CD8-positive, alpha-beta memory T cell (primary cell): ENCODE results near the gene TRMT5. TPM values are rescaled to one million over a fixed set of nuclear protein-coding genes. Genes with fewer than 3 reads are reported as not detected.

Experiments used
- CTCF ChIA-PET: fragments of 350-600 bp; sonication (Branson Sonifier 250); formaldehyde crosslinking; loops from one replicate; lab custom pipeline; 2021; ENCODE audit warnings: antibody characterized with exemption; lab: Charles Lee
- POLR2A ChIA-PET: fragments of 350-600 bp; sonication (Branson Sonifier 250); formaldehyde crosslinking; loops from one replicate; lab custom pipeline; 2021; ENCODE audit warnings: antibody characterized with exemption; lab: Charles Lee
- DNase-seq, 5 donors: peaks; one replicate each; pipeline versions ENCODE4 v3.0.0 to v3.0.0-alpha.2; 2020 to 2022; ENCODE audit warnings: mixed read lengths in 1 of 5
- H3K27ac ChIP-seq: one replicate; pipeline ENCODE4 v1.7.0; 2013; ENCODE audit warnings: low read depth, mild to moderate bottlenecking, low read length, moderate library complexity
- H3K27me3 ChIP-seq: 2 replicates; pipeline ENCODE4 v1.7.0; 2013; ENCODE audit warnings: low read length, mild to moderate bottlenecking; ENCODE audit not compliant: insufficient read depth, poor library complexity, severe bottlenecking
- H3K36me3 ChIP-seq: 2 replicates; pipeline ENCODE4 v1.7.0; 2013; ENCODE audit warnings: mild to moderate bottlenecking, low read length, moderate library complexity; ENCODE audit not compliant: insufficient read depth
- H3K4me1 ChIP-seq: 2 replicates; pipeline ENCODE4 v1.7.0; 2013; ENCODE audit warnings: mild to moderate bottlenecking, low read length, moderate library complexity; ENCODE audit not compliant: insufficient read depth
- H3K4me3 ChIP-seq: 2 replicates; pipeline ENCODE4 v1.7.0; 2013; ENCODE audit warnings: mild to moderate bottlenecking, low read length
- H3K9me3 ChIP-seq: 2 replicates; pipeline ENCODE4 v1.7.0; 2013; ENCODE audit warnings: mild to moderate bottlenecking, low read length
- H3K27ac Mint-ChIP-seq, 8 donors: one replicate each; pipeline ENCODE4 v1.8.0; 2020 to 2021; ENCODE audit warnings: mixed read lengths in 8 of 8, mild to moderate bottlenecking in 6 of 8, inconsistent platforms in 3 of 8, moderate library complexity in 3 of 8
- H3K27me3 Mint-ChIP-seq, 2 donors: one replicate each; pipeline ENCODE4 v1.8.0; 2020 to 2021; ENCODE audit warnings: mixed read lengths in 2 of 2, mild to moderate bottlenecking in 1 of 2, moderate library complexity in 1 of 2
- H3K36me3 Mint-ChIP-seq, 3 donors: one replicate each; pipeline ENCODE4 v1.8.0; 2020 to 2021; ENCODE audit warnings: mixed read lengths in 3 of 3, inconsistent platforms in 1 of 3, mild to moderate bottlenecking in 1 of 3
- H3K4me1 Mint-ChIP-seq, 3 donors: one replicate each; pipeline ENCODE4 v1.8.0; 2020 to 2021; ENCODE audit warnings: mixed read lengths in 3 of 3, inconsistent platforms in 1 of 3, mild to moderate bottlenecking in 1 of 3
- H3K4me3 Mint-ChIP-seq, 7 donors: one replicate each; pipeline ENCODE4 v1.8.0; 2020 to 2021; ENCODE audit warnings: mixed read lengths in 7 of 7, mild to moderate bottlenecking in 6 of 7, moderate library complexity in 4 of 7, inconsistent platforms in 2 of 7
- H3K9me3 Mint-ChIP-seq, 5 donors: one replicate each; pipeline ENCODE4 v1.8.0; 2020 to 2022; ENCODE audit warnings: mixed read lengths in 5 of 5, mild to moderate bottlenecking in 3 of 5, moderate library complexity in 2 of 5, inconsistent platforms in 1 of 5
- polyA plus RNA-seq: library from polyadenylated mRNA; unstranded; fragments of 300-500 nt; fragmentation: Illumina TruSeq; gene quantifications from one replicate; pipeline ENCODE4 v1.2.3, GENCODE V29; 2021
- total RNA-seq, 2 experiments: library from RNA; stranded (reverse); gene quantifications; one replicate each; pipeline ENCODE4 v1.2.3, GENCODE V29; 2021

Gene TRMT5
- total and polyA plus RNA-seq, 3 experiments from 2014 or later, result 4.5 to 19.1 (median 18.1) TPM

- H3K4me3 Mint-ChIP-seq, result no peak overlapping the region
- H3K36me3 Mint-ChIP-seq, result peaks cover 0 to 25% (median 12%) of the 10 kb centered on the region in 3 donors
- no peaks in the 10 kb centered on the region for H3K9me3 Mint-ChIP-seq
- Histone ChIP-seq H3K9me3 (no peaks in the 10 kb centered on the region), H3K27me3 (no peaks in the 10 kb centered on the region), H3K4me1 (no peaks in the 10 kb centered on the region), H3K4me3 (no peak overlapping the region), H3K27ac (no peak overlapping the region), H3K36me3 (no peaks in the 10 kb centered on the region)
- peak overlapping the region in 1 of 8 donors; percentile 33 for H3K27ac Mint-ChIP-seq
- ChIA-PET CTCF (no interaction called here), POLR2A (no interaction called here)
- no peaks in the 10 kb centered on the region for H3K27me3 Mint-ChIP-seq
- DNase-seq, result no peak
- peaks cover 2 to 19% (median 13%) of the 10 kb centered on the region in 3 donors for H3K4me1 Mint-ChIP-seq
Measured at GRCh38 chr14:60972295-60972694, 8.6 kb downstream of the TRMT5 start.

DNA sequence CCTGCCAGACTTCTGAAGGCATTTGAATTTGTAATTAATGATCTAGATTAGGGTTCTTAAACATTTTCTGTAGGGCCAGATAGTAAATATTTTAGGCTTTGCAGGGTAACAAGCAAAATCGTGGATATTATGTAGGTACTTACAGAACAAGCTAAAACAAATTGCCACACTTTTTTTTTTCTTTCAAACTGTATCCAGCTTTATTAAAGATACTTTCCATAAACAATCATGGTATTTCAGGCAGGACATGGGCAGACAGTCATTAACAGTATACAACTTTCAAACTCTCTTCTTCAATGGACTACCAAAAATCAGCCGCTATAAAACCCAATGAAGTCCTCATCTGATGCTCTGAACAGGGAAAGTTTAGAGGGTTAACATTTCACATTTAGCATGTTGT lies 9.6 kb downstream of the TRMT5 start:
- ChIA-PET CTCF (interaction anchor here (0.6 kb wide), 1 partner anchor 307 kb away, joined by 3 read pairs; no protein-coding TSS in a partner anchor), POLR2A (no interaction called here)
- H3K4me3 Mint-ChIP-seq, result no peak overlapping the region
- H3K36me3 Mint-ChIP-seq, result peaks cover 0 to 25% (median 8%) of the 10 kb centered on the region in 3 donors
- H3K36me3 ChIP-seq, result no peaks in the 10 kb centered on the region
- no peak for DNase-seq
- H3K4me3 ChIP-seq, result no peak overlapping the region
- no peaks in the 10 kb centered on the region for H3K27me3 ChIP-seq
- no peaks in the 10 kb centered on the region for H3K9me3 Mint-ChIP-seq
- H3K27ac ChIP-seq, result no peak overlapping the region
- peaks cover 2 to 13% (median 6%) of the 10 kb centered on the region in 3 donors for H3K4me1 Mint-ChIP-seq
- no peaks in the 10 kb centered on the region for H3K27me3 Mint-ChIP-seq
- H3K9me3 ChIP-seq, result no peaks in the 10 kb centered on the region
- H3K4me1 ChIP-seq, result no peaks in the 10 kb centered on the region
- H3K27ac Mint-ChIP-seq, result peak overlapping the region in 1 of 8 donors; percentile 33

DNA sequence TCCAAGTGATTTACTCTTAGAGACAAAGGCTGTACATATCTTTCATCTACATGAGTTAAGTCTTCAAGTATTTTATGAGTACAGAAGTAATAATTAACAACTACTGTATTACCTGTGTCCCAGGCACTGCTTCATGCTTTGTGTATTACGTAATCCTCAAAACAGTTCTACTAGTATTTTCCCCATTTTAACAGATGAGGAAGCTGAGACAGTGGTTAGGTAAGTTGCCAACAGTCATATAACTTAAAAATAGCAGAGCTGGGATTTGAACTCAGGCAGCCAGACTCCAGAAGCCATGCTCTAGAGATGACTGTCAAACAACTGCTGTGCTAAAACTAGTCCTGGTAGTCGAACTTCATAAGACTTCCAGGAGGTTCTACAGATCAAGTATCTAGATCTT lies 10.7 kb downstream of the TRMT5 start:
- H3K4me3 Mint-ChIP-seq, result no peak overlapping the region
- Histone ChIP-seq H3K27ac (no peak overlapping the region), H3K9me3 (no peaks in the 10 kb centered on the region), H3K4me3 (no peak overlapping the region), H3K36me3 (no peaks in the 10 kb centered on the region), H3K27me3 (no peaks in the 10 kb centered on the region), H3K4me1 (no peaks in the 10 kb centered on the region)
- ChIA-PET CTCF (no interaction called here), POLR2A (no interaction called here)
- H3K9me3 Mint-ChIP-seq, result no peaks in the 10 kb centered on the region
- peaks cover 0 to 22% (median 8%) of the 10 kb centered on the region in 3 donors for H3K36me3 Mint-ChIP-seq
- peaks cover 0 to 2% (median 1%) of the 10 kb centered on the region in 3 donors for H3K4me1 Mint-ChIP-seq
- no peak overlapping the region for H3K27ac Mint-ChIP-seq
- DNase-seq, result no peak
- H3K27me3 Mint-ChIP-seq, result no peaks in the 10 kb centered on the region

- H3K4me1 Mint-ChIP-seq, result no peaks in the 10 kb centered on the region
- no peaks in the 10 kb centered on the region for H3K27me3 ChIP-seq
- ChIA-PET POLR2A (no interaction called here), CTCF (no interaction called here)
- no peak overlapping the region for H3K27ac Mint-ChIP-seq
- H3K36me3 ChIP-seq, result no peaks in the 10 kb centered on the region
- no peaks in the 10 kb centered on the region for H3K9me3 Mint-ChIP-seq
- no peaks in the 10 kb centered on the region for H3K4me1 ChIP-seq
- no peak overlapping the region for H3K27ac ChIP-seq
- no peaks in the 10 kb centered on the region for H3K27me3 Mint-ChIP-seq
- H3K36me3 Mint-ChIP-seq, result peaks cover 0 to 16% (median 8%) of the 10 kb centered on the region in 3 donors
- H3K4me3 Mint-ChIP-seq, result no peak overlapping the region
- no peak for DNase-seq
- no peaks in the 10 kb centered on the region for H3K9me3 ChIP-seq
- no peak overlapping the region for H3K4me3 ChIP-seq
Measured at GRCh38 chr14:60968671-60969070, 12.2 kb downstream of the TRMT5 start.

DNA sequence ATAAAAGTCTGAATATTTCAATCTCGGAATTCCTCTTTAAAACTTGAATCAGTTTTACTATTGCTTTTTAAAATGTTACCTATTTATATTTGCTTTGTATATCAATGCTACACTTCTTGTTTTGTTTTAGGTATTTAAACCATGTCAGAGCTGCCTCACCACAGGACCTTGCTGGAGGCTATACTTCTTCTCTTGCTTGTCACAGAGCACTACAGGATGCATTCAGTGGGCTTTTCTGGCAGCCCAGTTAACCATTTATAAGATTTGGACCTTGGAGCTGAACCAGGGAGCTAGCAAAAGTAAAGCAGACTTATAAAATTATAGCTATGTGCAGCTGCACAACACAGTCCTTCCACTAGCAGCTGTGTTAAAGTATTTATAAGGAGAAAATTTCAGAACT lies 12.8 kb downstream of the TRMT5 start:
- Mint-ChIP-seq H3K9me3 (no peaks in the 10 kb centered on the region), H3K4me3 (no peak overlapping the region), H3K27me3 (no peaks in the 10 kb centered on the region), H3K36me3 (peaks cover 0 to 13% (median 6%) of the 10 kb centered on the region in 3 donors), H3K4me1 (no peaks in the 10 kb centered on the region), H3K27ac (no peak overlapping the region)
- Histone ChIP-seq H3K36me3 (no peaks in the 10 kb centered on the region), H3K27me3 (no peaks in the 10 kb centered on the region), H3K27ac (no peak overlapping the region), H3K4me1 (no peaks in the 10 kb centered on the region), H3K4me3 (no peak overlapping the region), H3K9me3 (no peaks in the 10 kb centered on the region)
- POLR2A ChIA-PET, result no interaction called here
- DNase-seq, result no peak
- CTCF ChIA-PET, result interaction anchor here (1.1 kb wide), 1 partner anchor 11 kb away, joined by 3 read pairs; no protein-coding TSS in a partner anchor

DNA sequence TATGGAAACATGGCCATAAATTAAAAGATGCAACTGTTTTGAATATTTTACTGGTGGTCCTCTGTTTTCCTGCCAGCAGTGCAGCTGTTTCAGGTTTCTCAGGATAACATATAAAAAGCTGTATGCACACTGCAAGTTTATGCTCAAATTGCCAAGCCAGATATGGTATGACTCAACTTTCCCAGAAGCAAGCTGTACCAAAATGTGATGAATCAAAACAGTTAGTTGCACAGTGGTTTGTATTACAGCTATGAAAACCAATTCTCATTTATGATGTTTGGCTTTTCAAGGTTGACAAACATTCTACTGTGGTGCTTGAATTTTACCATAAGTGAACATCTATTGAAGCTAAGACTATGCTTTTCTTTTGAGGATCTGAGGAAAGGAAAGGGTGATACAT lies 15.5 kb downstream of the TRMT5 start:
- no peaks in the 10 kb centered on the region for H3K36me3 ChIP-seq
- ChIA-PET CTCF (no interaction called here), POLR2A (no interaction called here)
- H3K4me3 ChIP-seq, result no peak overlapping the region
- no peaks in the 10 kb centered on the region for H3K4me1 ChIP-seq
- H3K27me3 ChIP-seq, result no peaks in the 10 kb centered on the region
- H3K9me3 ChIP-seq, result no peaks in the 10 kb centered on the region
- peaks cover 1 to 10% (median 1%) of the 10 kb centered on the region in 3 donors for H3K36me3 Mint-ChIP-seq
- H3K27me3 Mint-ChIP-seq, result peaks cover 0 to 1% of the 10 kb centered on the region in 2 donors
- H3K9me3 Mint-ChIP-seq, result peaks cover 0 to 3% (median under 1%) of the 10 kb centered on the region in 5 donors
- no peak overlapping the region for H3K27ac ChIP-seq
- no peaks in the 10 kb centered on the region for H3K4me1 Mint-ChIP-seq
- H3K4me3 Mint-ChIP-seq, result no peak overlapping the region
- no peak overlapping the region for H3K27ac Mint-ChIP-seq
- no peak for DNase-seq

DNA sequence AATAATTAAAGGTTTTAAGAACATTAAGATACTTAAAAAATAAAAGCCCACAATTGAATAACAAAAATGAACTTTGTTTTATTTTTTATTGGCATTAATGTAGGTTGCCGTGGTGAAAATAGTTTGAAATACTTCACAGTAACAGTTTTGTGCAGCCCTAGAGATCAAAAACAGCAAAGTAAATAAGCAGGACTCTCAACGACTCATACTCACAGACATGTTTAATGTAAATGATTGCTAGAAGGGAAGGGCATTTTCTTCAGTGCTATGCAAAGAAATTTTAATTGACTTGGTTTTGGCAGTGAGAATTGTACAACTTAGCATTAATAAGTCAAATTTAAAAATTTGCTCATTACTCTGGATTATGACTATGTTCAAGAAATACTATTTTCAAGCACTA lies 16.0 kb downstream of the TRMT5 start:
- peaks cover 2 to 15% (median 3%) of the 10 kb centered on the region in 3 donors for H3K36me3 Mint-ChIP-seq
- H3K9me3 Mint-ChIP-seq, result peaks cover 0 to 8% (median 4%) of the 10 kb centered on the region in 5 donors
- CTCF ChIA-PET, result no interaction called here
- no peak for DNase-seq
- no peak overlapping the region for H3K27ac Mint-ChIP-seq
- H3K27me3 Mint-ChIP-seq, result peaks cover 0 to 3% of the 10 kb centered on the region in 2 donors
- POLR2A ChIA-PET, result no interaction called here
- Histone ChIP-seq H3K27me3 (no peaks in the 10 kb centered on the region), H3K4me3 (no peak overlapping the region), H3K4me1 (no peaks in the 10 kb centered on the region), H3K36me3 (no peaks in the 10 kb centered on the region), H3K9me3 (no peaks in the 10 kb centered on the region), H3K27ac (no peak overlapping the region)
- H3K4me1 Mint-ChIP-seq, result no peaks in the 10 kb centered on the region
- H3K4me3 Mint-ChIP-seq, result no peak overlapping the region

DNA sequence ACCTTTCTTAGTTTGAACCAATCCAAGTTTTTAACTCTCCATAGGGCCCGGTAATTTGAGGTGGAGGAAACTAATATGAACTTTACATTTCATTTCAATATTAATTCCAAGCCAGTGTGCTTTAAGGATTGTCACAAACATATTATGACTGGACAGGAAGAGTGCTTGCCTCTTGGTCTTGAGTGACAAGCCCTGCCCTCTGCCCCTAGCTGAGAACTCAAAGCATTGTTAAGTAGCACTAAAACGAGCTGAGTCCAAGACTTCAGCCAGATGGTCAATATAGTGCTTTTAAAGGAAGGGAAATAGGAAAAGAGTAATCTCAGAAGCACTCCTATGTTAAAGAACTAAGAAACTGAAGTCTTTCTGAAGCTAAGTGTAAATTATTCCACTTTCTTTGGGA lies 17.1 kb downstream of the TRMT5 start:
- DNase-seq, result no peak
- Mint-ChIP-seq H3K27me3 (peaks cover 0 to 3% of the 10 kb centered on the region in 2 donors), H3K4me1 (no peaks in the 10 kb centered on the region), H3K4me3 (no peak overlapping the region), H3K36me3 (peaks cover 2 to 24% (median 11%) of the 10 kb centered on the region in 3 donors), H3K27ac (peak overlapping the region in 1 of 8 donors; percentile 35), H3K9me3 (peaks cover 3 to 18% (median 14%) of the 10 kb centered on the region in 5 donors)
- Histone ChIP-seq H3K4me1 (no peaks in the 10 kb centered on the region), H3K27ac (no peak overlapping the region), H3K4me3 (no peak overlapping the region), H3K9me3 (no peaks in the 10 kb centered on the region), H3K36me3 (no peaks in the 10 kb centered on the region), H3K27me3 (no peaks in the 10 kb centered on the region)
- ChIA-PET CTCF (no interaction called here), POLR2A (no interaction called here)
